SK-N-SH (cell line): ENCODE measurements around the gene GPRC5A.

Experiments
- CHD2 ChIP-seq: fragments of 150-350 bp; IDR thresholded peaks from 2 replicates; pipeline ENCODE4 v1.6.1; 2018; ENCODE audit warnings: low read length; ENCODE audit not compliant: partially characterized antibody
- CTCF ChIP-seq: fragments of 200-600 bp; sonication (generic); IDR thresholded peaks from 2 replicates; pipeline ENCODE4 v1.6.1; 2017; ENCODE audit warnings: antibody characterized with exemption, mild to moderate bottlenecking, moderate library complexity
- EP300 ChIP-seq, 2 experiments: IDR thresholded peaks; 2 replicates each; pipeline versions ENCODE4 v1.4.0 to v1.6.1; 2012; ENCODE audit warnings: borderline replicate concordance in 1 of 2, low read depth in 1 of 2, low read length in 1 of 2
- GATA2 ChIP-seq: sonication (generic); formaldehyde crosslinking; IDR thresholded peaks from 2 replicates; pipeline ENCODE4 v1.5.0; 2020; ENCODE audit warnings: mild to moderate bottlenecking, missing genetic modification reagents
- MAX ChIP-seq: IDR thresholded peaks from 2 replicates; pipeline ENCODE4 v1.4.0; 2012; ENCODE audit warnings: low read depth
- NRF1 ChIP-seq: IDR thresholded peaks from 2 replicates; pipeline ENCODE4 v1.6.1; 2012; ENCODE audit warnings: low read depth, mild to moderate bottlenecking, low read length
- POLR2AphosphoS5 ChIP-seq: IDR thresholded peaks from 2 replicates; pipeline ENCODE4 v1.6.1; 2012; ENCODE audit warnings: low read depth, low read length
- RAD21 ChIP-seq: IDR thresholded peaks from 2 replicates; pipeline ENCODE4 v1.6.1; 2012; ENCODE audit warnings: mild to moderate bottlenecking, low read length
- RCOR1 ChIP-seq: fragments of 150-350 bp; IDR thresholded peaks from 2 replicates; pipeline ENCODE4 v1.6.1; 2017; ENCODE audit warnings: antibody characterized with exemption, low read length
- YY1 ChIP-seq: IDR thresholded peaks from 2 replicates; pipeline ENCODE4 v1.4.0; 2012; ENCODE audit warnings: low read depth, mild to moderate bottlenecking

GRCh38 chr12:12946686-12947355 is 55.5 kb downstream of the GPRC5A start:
- no peak for TF ChIP-seq NRF1
- no peak for TF ChIP-seq RAD21
- TF ChIP-seq POLR2AphosphoS5: no peak
- TF ChIP-seq CTCF: no peak
- no peak for TF ChIP-seq CHD2
- no peak for TF ChIP-seq YY1
- no peak for TF ChIP-seq GATA2 (CRISPR knock-in tag)
- no peak for TF ChIP-seq MAX
- no peak for TF ChIP-seq RCOR1
- no peak for TF ChIP-seq EP300 (IDR thresholded peaks at IDR 0.05; ENCODE audit: borderline replicate concordance in 1 of 2, low read depth in 1 of 2, low read length in 1 of 2)
